Ecto neural progenitor cell (in vitro differentiated cells): ENCODE data around the gene COMMD7.
A peak's percentile ranks its signal among the peaks of the same experiment; 100 is the strongest.

Source experiments
- DNase-seq: peaks from one replicate; pipeline ENCODE4 v3.0.0-alpha.2; 2018; ENCODE audit warnings: low spot score

COMMD7 gene

DNA sequence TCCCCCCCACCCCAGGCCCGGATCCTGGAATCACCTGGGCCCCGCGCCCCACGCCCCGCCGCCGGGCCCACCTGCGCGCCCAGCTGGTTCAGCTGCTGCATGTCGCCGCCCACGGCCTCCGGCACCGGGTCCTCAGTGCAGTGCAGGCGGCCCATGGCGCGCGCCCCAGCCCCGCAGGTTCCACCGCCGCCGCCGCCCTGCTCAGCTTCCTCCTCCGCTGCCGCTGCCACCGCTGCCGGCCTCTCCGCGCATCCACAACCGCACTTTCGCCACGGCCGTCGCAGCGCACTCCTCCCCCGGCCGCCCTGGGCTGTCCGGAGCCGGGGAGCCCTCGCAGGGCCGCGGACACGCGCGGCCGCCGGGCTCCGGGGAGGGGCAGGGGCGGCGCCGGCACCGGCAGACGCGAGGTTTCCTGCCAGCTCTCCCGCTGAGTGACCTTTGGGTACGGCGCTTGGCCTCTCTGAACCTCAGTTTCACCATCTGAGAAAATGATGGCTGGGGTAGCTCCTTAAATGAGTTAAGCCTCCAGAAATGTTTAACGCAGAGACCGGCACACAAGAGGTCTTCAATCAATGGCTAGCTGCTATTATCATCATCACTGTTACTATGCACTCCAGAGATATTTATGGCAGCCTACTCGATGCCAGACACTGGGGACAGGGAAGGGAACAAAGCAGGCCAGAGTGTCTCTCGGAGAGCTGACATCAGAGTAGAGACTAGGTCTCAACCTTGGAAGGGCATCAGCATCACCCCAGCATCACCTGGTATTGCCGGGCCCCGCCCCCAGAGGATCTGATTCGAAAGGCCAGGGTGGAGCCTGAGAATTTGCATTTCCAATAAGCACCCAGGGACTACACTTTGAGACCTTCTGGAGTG lies at the start of gene COMMD7:
TSS of gene COMMD7 (minus strand) at position 231 of the 876 bp plus-strand sequence. CDS start at position 155, 76 bp downstream.
- DNase-seq, result peak; percentile 77

DNA sequence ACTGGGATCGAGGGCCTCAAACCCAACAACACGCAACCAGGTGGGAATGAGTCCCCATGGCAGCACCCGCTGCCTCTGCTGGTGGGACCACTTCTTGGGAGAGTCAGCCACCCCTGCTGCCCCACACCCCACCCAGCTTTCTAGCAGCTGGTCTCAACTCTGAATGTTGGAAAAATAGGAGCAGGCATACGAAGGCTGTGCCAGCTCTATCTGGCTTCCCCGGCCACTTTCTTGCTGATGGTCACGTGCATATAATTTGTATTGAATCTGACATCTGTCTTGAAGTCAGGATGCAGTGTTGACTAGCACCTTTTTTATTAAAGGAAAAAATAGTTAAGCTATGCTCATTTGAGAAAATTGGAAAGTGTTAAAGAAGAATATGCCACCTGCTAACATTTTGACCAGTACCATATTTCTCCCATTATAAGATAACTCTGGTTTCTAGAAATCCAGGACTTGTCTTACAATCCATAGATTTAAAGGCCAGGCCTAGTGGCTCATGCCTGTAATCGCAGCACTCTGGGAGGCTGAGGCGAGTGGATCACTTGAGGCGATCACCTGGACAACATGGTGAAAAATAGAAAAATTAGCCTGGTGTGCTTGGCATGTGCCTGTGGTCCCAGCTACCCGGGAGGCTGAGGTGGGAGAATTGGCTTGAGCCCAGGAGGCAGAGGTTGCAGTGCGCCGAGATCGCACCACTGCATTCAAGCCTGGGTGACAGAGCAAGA lies 49.6 kb upstream of the COMMD7 start:
- no peak for DNase-seq

DNA sequence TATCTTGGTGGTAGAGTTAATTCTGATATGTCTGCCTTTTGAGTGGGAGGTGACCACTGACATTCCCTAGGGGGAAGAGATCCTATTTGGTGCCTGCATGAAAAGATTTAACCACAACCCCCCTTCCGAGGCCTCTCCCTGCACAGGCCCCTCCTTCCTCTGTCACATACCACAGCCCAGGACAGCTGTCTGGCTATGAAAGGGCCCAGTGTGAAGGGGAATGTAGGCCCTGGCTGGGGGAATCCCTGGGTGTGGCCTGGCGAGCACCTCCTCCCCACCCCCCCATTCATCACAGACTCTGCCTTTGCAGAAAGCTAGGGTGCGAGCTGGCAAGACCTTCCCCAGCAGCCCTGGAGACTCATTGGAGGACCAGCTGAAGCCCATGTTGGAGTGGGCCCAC lies 49.0 kb upstream of the COMMD7 start:
- peak; percentile 66 for DNase-seq

DNA sequence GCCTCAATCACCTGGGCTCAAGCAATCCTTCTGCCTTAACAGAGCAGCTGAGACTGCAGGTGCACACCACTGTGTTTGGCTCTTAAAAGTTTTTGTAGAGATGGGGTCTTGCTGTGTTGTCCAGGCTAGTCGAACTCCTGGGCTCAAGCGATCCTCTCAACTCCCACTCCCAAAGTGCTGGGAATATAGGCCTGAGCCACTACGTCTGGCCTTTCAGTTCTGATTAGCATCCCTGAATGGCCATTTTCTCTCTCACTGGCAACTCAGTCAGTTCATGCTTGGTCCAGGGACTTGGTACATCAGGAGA lies 47.4 kb upstream of the COMMD7 start:
- DNase-seq, result no peak

DNA sequence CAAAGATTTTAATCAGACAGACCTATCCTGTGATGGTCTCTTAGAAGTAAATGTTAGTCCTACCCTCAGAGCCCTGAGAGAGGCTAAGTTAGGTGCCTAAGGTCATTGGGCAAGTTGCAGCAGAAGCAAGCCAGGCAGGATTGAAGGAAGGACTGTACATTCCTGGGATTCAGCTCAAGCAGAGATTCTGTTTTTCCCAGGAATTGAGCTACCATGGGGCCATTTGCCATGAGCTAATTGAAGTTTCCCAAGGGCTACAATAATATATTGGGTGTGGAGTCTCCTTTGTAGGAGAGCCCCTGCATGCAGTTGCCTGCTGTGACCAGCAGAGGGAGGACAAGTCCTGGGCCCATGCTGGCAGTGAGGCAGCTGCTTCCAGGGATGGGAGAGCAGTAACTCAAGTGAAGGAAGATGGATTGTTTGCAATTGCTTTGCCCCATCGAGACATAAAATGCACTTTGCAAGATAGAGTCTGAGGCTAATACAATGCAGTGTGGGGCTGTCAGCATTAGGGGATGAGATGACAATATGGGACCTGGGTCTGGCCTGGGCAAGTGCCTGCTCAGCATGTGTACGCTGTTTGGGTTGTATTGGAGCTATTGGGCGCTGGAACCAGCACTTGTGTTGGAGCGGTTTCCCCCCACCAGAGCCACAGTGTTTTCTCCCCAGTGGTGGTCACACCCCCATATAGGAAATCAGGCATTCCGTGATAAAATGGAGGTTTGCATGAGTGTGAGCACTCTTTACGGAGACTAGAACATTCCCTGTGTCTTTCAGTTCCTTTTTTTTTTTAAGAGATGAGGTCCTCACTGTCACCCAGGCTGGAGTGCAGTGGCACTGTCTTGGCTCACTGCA lies 46.9 kb upstream of the COMMD7 start:
- peak; percentile 77 for DNase-seq

DNA sequence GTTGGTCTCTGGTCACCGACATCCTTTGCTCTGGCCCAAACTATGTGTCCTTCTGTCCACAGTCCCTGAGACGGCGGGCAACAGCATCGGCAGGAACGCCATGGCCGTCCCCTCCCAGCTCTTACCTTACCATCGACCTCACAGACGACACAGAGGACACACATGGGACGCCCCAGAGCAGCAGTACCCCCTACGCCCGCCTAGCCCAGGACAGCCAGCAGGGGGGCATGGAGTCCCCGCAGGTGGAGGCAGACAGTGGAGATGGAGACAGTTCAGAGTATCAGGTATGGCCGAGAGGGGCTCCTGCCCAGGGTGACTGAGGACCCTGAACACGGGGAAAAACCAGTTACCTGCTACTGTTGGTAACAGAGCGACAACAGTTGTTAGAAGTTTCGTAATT lies 43.9 kb upstream of the COMMD7 start:
- DNase-seq, result no peak

DNA sequence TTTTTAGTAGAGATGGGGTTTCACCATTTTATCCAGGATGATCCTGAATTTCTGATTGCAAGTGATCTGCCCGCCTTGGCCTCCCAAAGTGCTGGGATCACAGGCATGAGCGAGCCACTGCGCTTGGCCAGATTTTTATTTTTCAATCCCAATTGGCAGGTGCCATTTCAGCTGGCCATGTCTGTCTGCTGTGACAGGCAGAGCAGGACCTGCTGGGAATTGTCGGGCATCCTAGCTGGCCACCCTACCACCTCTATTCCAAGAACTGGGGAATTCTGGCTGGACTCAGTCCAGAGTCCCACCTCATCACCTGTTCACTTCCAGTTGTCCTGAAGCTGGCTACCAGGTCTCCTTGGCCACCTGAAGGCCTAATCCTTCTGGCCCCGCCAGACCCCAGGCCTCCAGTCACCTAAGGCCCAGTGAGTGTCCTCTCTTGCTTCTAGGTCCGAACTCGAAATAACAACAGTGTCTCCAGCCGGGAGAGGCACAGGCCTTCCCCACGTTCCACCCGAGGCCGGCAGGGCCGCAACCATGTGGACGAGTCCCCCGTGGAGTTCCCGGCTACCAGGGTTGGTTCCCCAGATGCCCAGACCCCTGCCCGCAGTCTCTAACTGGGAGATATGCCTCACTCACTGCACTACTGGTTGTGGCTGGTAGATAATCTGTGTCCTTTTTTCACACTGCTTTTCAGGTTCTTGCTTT lies 42.9 kb upstream of the COMMD7 start:
- no peak for DNase-seq

DNA sequence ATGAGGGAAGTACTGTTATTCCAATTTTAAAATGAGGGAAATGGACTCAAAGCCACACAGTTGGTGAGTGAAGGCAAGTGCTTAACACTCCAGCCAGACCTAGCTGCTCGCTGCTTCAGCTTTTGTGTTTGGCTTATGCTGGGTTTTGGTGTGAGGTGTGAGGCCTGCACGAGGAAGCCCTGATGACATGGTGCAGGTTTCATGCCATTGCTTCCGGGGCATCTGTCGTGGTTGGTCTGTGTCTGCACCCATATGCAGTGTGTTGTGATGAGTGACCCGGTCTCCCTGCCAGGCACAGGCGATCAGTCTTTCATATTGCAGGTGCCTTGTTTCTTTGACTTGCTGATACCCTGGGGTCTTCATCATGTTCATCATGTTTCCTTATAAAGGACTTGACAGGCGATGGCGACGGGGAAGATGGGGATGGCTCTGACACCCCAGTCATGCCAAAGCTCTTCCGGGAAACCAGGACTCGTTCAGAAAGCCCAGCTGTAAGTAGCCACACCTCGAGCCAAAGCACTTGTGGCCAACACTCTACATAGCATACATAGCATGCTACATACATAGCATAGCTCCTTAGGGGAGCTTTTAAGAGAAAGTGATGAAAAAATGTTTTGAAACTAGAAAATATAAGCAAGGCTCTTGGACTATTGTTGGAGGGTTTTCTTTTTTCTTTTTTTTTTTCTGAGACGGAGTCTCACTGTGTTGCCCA lies 41.3 kb upstream of the COMMD7 start:
- DNase-seq, result no peak

DNA sequence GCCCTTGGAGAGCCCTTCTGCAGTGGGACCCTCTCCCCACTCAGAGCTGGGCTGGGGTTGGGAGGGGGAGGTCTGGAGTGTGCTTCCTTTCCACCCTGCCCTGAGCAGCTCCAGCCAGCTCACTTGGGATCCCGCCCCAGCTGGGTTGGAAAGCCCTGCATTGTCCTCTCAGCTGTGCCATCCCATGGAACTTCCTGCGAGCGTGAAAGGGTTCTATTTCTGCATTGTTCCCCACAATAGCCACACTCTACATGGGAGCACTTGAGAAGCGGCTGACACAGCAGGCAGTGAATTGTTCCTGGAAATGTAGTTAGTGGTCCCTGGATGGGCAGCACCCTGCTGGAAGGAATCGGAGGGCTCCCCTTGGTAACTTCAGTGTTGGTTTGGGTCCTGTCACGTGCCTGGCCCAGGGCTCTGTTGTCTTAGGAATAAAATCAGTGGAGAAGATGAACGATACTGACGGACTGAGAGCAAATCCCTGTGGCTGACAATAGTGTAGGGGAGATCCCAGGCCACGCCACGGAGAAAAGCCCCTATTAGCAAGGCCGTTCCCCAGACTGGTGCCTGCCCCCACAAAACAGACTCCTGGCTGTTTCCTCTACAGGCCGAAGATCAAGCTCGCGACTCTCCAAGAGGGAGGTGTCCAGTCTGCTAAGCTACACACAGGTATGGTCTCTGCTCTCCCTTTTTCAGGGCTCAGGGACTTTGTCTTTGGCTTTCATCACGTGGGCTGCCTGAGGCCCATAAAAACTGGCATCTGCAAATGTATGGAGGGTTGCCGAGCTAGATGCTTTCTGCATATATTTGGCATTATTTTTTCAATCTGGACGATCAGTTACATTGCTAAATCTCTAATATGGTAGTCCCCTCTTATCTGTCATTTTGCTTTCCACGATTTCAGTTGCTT lies 37.7 kb upstream of the COMMD7 start:
- DNase-seq, result peak; percentile 70

DNA sequence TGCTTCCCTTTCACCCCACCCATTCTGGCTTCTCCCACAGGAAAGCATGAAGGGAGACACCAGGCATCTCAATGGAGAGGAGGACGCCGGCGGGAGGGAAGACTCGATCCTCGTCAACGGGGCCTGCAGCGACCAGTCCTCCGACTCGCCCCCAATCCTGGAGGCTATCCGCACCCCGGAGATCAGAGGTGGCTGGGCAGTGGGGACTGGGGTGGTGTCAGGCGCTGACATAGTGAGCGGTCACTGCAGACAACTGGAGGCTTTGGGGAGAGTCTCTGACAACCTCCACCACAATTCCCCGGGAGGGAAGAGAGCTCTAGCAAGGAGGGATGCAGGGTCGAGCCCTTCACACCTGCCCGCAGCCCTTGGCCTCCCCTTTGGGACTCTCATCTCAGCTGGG lies 37.0 kb upstream of the COMMD7 start:
- no peak for DNase-seq

DNA sequence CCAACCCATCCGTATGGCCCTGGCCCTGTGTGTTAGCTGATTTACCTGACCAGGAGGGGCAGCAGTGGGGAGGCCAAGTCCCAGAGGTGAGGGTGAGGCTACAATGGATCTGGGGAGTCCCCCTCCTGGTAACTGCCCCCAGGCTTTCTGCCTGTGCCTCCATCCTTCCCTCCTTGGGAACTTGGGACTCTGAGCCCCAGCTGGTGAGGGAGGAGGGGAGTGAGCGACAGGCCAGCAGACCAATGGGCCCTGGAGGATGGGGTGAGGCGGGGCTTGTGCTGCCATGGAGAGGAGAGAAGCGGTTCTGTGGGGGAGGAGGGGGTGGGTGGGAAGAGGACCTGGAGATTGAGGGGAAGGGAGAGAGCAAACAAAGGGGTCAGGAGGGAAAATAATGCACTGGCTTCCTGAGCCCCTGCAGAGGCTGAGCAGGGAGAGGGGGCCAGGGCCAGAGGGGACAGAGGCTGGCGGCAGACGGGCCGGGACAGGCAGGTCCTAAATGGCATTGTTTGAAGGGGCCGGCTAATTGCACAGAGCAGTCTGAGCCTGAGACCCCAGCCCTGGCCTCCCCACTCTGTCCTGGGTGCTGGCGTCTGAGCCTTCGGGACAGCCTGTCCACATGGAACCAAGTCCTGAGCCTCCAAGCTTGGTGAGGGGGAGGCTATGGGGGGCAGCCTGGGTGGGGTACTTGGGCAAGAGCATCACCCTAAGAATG lies 36.4 kb upstream of the COMMD7 start:
- DNase-seq, result peak; percentile 93

DNA sequence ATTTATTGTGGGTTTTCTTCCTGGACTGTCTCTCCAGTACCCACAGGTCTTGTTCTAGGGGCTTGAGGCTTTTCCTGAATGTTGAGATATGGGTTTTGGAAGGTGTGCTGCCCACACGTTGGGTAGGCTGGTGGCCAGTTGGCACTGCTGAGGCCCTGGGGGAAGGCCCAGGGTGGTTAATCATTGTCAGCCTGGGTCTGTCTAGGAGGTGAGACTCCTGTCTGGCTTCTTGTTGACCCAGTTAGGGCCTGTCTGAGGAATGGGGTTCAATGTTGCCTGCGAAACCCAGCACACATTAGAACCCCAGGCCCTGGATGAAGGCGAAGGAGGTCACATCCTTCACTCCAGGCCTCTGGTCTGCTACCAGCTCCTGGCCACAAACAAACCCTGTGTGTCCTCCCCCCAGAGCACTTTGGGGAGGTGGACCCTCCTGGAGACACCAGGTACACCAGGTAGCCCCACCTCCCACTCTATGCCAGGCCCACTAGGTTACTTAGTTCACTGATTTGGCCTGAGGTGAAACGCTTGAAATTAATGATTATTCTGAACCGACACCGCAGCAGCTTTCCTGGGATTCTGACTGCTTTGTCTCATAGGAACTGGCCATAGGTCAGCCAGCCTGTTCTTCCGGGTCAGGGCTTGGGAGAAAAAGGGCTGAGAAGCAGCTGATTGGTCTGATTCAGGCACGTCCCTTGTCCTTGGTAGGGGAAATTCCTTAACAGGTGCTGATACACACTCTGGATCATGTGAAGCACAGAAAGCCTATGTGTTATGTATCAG lies 34.1 kb upstream of the COMMD7 start:
- no peak for DNase-seq

DNA sequence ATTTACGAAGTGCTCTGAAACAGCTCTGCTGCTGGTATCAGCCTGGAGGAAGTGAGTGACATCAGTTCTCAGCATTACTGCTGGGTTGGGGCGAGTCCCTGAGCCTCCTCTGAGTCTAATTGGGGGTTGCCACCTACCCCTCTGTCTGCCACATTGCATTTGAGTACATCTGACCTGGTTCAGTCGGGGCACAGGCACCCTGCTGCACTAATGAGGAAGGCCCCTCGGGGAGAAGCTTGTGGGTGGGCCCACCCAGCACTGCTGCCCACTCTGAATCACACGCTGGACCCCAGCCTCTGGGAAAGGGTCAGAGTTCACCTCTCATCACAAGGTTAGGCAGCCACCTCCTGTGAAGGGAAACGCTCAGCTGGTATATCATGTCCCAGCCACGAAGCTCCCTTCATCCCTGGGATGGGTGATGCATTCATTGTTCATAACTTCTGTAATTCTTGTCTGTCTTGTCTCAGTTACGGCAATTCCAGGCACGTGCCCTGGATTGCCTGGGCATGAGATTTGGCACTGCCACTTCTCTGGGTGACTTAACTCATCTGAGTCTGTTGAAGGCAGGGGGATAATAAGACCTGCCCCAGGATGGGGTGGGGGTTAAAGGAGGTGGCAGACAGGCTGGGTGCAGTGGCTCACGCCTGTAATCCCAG lies 32.2 kb upstream of the COMMD7 start:
- DNase-seq, result no peak

DNA sequence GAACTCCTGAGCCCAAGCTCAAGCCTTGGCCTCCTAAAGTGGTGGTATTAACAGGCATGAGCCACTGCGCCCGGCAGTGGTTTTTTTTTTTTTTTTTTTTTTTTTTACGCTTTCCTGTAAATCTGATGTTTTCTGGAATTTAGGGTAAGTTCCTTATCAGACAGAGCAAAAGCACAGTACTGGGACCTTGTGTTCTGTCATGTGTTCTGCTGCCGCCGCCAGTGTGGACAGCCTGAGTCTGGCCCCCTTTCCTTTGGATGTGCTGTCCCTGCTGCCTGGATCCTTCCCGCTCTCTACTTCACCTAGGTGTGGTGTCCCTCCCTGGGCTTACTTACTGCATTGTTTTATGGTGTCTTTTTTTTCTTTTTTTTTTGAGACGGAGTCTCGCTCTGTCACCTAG lies 30.6 kb upstream of the COMMD7 start:
- DNase-seq, result no peak

DNA sequence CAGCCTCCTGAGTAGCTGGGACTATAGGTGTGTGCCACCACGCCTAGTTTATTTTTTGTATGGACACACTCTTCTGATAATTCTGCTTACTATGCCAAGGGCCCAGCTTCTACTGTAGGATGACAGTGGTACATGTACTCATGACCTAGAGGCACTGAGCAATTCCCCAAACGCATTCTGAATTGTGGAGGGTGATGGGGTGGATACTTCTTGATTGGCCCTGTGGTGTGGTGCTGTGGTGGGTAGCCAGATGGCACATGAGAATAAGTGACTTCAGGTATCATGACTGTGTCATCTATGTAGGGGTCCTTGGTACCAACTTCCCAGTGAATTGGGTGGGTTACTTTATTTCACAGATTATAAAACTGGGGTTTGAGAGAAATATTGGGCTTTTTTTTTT lies 30.0 kb upstream of the COMMD7 start:
- no peak for DNase-seq

DNA sequence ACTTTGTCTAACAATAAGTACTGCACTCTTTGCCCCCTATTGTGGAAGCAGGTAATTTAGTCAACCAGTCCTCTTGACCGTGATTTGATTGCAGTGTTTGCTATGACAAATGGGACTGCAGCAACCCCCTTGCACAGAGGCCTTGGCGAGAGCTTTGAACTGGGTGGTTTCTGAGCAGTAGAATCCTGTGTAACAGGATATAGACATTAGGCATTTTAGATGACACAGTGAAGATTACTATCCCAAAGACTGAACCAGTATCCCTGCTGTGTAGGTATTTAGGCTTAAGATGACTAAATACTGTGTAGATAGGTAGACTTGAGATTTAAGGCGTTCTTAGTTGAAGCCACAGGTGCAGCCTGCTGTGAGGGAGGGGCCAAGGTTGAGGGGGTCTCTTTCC lies 28.8 kb upstream of the COMMD7 start:
- DNase-seq, result no peak

DNA sequence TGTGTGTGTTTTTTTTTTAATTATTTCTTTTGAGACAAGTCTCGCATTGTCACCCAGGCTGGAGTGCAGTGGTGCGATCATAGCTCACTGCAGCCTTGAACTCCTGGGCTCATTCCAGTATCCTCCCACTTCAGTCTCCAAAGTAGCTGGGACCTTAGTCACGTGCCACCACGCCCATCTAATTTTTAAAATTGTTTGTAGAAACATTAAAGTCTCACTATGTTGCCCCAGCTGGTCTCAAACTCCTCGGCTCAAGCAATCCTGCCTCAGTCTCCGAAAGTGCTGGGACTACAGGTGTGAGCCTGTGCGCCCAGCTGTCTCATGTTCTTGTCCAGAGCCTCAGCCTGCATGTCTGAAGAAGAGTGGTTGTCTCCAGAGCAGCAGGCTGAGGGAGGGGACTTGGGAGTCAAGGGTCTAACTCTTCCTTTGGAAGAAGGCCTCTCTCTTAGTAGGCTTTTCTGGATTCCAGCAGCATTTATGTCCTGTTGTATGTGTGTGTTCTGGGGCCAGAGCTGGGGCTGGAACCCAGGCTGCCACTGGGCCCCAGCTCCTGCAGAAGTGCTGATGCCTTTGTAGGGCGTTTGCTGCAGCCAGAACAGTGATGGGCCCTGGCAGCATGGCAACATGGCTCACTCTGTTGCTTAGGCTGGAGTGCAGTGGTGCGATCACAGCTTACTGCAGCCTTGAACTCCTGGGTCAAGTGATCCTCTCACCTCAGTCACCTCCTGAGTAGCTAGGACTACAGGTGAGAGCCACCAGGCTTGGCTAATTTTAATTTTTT lies 24.3 kb upstream of the COMMD7 start:
- no peak for DNase-seq
